Raji (cell line): ENCODE measurements around the gene GSX1.

Experiments used
- POLR2A ChIP-seq: IDR thresholded peaks from 2 replicates; pipeline ENCODE4 v1.6.1; 2011; ENCODE audit warnings: low read depth, low read length, control low read depth; ENCODE audit not compliant: insufficient read depth

Gene GSX1

DNA sequence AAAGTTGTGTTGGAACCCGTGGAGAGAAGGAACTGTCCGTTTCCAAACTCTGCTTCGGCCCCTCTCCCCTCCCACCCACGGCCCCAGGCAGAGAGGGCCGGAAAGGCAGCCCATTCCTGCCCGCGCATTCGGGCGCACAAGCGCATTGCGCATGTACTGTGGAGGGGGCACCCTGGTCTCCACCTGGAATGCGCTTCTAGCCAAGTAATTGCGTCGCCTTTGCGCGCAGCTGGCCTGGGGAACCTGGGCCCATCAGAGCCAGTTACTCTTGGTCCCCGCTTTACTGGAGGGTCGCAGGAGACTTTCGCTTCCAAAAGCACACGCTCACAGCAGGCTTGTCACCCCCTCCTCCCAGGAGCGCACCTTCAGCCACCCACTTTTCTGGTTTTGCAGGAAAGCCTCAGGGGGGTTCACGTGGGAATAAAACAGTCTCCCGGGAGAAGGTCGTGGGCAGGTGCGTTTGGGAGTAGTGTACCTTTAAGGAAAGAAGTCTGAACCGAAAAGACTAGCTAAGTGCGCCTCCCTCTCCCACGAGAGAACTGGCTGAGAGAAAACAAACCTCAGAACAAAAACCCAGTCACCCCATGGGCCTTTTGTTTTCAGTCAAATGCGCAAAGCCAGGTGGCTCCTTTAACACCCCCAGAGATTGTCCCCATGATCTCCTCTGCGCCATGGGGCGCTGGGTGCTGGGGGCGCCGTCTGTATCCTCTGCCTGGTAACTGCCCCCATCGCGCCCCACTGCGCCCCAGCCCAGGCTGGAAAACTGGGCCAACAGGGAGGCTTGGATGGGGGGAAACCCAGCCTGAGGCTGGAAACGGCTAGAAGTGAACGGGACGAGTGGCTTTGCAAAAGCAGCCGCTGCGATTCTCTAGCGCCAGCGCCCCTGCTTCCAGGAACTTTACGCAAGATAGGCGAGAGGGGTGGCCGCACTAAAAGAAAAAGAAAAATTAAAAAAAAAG lies 28.5 kb downstream of the GSX1 start:
- TF ChIP-seq POLR2A, result no peak

- no peak for TF ChIP-seq POLR2A
Observed at GRCh38 chr13:27821566-27821965, 29.3 kb downstream of the GSX1 start.

DNA sequence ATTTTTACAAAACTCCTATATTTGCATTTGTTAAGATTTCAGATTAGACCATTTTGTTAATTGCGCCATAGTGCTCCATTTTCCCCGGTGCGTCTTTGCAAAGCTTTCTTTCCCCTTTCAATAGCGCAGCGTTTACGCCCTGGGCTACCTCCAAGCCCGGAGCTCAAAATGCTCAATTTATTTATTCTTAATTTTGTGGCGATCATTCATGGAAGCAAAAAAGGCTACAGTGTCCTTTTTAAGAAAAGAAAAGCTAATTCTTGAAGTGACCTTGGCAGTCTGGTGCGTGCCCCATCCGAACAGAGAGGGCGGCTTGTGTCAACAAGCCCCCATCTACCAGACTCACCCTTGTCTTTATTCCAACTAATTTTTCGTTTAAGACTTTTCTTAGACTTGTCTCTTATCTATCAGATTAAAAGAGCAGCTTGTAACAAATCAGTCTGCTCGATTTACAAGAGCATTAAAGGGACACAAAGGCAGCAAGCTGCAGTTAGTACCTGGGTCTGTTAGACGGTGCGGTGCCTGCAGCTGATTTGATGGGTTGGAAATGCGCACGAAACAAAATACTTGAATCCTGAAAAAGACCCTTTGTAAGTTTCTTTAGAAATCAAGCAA lies 30.1 kb downstream of the GSX1 start:
- no peak for TF ChIP-seq POLR2A

GRCh38 chr13:27822873-27823311 lies 30.6 kb downstream of the GSX1 start:
- no peak for TF ChIP-seq POLR2A

- TF ChIP-seq POLR2A, result no peak
Observed at GRCh38 chr13:27824121-27824520, 31.8 kb downstream of the GSX1 start.

- TF ChIP-seq POLR2A, result no peak
Observed at GRCh38 chr13:27825072-27825471, 32.8 kb downstream of the GSX1 start.

DNA sequence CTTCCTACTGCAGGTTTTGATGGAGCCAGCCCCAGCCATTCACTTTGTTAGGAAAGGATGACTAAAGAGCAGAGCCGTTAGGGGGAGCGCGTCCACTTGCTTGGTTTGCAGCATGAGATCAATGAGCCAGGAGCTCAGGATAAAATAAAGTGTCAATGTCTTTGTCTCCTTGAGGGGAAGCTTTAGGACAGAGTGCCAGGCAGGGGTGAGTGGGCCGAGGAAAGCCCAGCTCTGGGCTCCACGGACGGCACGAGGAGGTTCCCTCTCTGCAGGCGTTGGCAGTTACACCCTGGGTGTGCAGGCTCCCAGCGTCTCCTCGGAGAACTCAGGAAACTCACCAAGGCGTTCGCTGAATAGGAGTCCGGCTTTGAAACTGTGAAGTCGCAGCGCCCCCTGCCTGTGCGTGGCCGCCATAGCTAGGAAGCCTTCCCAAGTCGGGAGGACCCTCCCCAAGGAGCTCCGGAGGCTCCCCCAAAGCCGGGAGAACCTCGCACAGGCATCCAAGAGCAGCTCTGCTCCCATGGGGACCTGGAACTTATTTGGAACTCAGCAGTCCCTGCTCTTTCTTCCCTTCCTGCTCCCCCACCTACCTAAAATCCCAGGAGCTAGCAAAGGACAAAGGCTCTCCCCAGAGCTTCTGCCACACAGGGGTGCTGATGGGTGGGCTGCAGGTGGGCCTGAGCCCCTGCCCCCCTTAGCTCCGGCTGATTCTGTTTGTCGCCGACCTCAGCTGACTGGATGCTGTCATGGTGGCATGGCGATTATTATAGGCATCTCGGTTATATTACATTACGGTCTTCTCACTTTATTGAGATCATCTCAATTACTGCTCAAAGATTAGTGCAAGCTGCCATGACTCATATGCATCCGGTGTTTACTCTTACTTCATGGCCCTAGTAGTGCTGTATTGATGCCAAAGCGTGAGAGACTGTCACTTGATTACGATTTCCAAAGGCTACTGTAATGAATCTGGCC lies 34.4 kb downstream of the GSX1 start:
- no peak for TF ChIP-seq POLR2A

GRCh38 chr13:27827646-27828045 lies 35.4 kb downstream of the GSX1 start:
- TF ChIP-seq POLR2A, result no peak

DNA sequence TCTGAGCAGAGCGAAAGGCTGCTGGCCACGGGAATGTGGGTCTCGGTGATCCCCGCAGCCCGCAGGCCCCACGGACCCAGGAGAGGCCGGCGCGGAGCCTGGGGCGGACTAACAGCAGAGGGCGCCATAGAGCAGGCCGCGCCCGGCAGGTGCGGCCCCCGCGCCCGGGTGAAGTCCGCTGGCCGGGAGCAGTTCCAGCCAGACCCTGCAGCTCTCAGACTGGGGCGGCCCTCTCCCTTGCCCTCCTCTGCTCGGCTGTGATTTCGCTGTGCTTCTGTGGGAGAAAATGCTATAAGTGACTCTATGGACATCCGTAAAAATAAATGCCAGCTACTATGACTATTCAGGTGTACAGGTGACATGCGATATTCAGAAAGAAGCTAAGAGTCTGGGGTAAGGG lies 37.7 kb downstream of the GSX1 start:
- no peak for TF ChIP-seq POLR2A

DNA sequence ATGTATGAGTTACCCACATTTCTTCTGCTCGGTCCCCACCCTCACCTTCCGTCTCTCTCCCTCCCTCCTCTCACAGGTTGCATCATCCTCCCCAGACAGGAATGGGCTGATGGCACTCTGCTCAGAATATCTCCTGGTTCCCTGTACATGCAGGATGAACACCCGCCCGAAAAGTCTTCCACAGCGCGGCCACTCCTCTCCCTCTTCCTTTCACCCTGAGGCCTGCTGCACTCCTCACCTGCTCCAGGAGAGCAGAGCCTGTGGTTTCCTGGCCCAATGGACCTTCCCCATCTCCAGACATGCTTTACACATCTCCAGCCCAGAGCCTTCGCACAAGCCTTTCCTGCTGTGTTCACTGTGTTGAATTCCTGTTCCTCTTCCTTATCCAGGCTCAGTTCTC lies 40.9 kb downstream of the GSX1 start:
- no peak for TF ChIP-seq POLR2A

GRCh38 chr13:27834095-27834494 lies 41.8 kb downstream of the GSX1 start:
- TF ChIP-seq POLR2A, result no peak

DNA sequence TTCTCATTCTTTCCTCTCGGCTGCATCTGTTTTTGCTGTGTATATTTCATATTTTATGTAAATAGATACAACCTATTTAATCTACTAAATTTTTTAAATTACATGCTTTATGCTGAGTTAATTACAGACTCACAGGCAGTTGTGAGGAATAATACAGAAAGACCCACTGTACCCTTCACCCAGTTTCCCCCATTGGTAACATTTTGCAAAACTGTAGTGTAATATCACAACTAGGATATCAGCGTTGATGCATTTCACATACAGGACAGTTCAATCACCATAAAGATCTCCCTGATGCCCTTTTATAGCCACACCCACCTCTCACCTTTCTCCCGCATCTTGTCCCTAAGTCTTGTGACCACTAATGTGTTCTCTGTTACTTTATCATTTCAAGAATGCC lies 43.5 kb downstream of the GSX1 start:
- TF ChIP-seq POLR2A, result no peak

DNA sequence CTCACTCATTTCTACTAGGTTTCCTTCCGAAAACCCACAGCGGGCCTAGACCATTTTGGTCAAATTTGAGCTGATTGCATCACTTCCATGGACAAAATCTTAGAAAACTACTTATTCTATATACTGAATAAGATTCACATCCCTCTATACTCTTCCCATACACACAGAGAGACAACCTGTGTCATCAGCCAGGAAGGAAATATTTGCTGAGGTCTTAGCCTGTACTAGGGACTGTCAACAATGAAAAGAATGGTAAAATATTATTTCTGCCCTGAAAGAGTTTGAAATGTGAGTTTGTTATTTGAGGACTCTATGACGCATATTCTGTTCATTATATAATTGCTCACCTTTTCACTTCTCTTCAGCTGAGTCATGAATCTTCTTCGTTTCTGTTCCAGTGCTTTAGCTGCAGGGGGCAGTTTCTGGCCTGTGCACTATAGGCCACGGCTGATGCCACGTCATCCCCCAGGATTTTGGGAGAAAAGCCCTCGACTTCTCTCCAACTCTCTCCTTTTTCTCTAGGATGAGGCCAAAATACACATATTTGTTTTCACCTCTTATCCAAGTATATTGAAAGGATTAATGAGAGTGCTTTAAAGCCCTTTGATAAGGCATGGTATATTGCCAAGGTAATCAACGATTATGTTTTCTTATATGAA lies 47.7 kb downstream of the GSX1 start:
- TF ChIP-seq POLR2A, result no peak

- no peak for TF ChIP-seq POLR2A
Observed at GRCh38 chr13:27842571-27842970, 50.3 kb downstream of the GSX1 start.
